GM12892 (cell line): Measurements from ENCODE around the gene NUFIP1.

ENCODE experiments used
- POLR2A ChIP-seq: IDR thresholded peaks from 2 replicates; pipeline ENCODE4 v1.6.1; 2011; ENCODE audit warnings: low read depth, low read length, control low read depth
- POLR2AphosphoS5 ChIP-seq: IDR thresholded peaks from 2 replicates; pipeline ENCODE4 v1.6.1; 2011; ENCODE audit warnings: low read depth, low read length, control low read depth

- no peak for TF ChIP-seq POLR2A
- TF ChIP-seq POLR2AphosphoS5: no peak
Measured at GRCh38 chr13:44961997-44962396, 27.3 kb downstream of the NUFIP1 start.
